ENCODE results near the gene MTA1.

- no peak for TF ChIP-seq POLR2A (IDR thresholded peaks at IDR 0.05; ENCODE audit: low read length)
- TF ChIP-seq GATA1 (IDR thresholded peaks at IDR 0.05; ENCODE audit: low read depth, low read length), result no peak
Observed at GRCh38 chr14:105393151-105393550, 26.5 kb upstream of the MTA1 start.
